PC-3 (cell line): Measurements from ENCODE around the gene KCTD1. TPM values are rescaled to one million over a fixed set of nuclear protein-coding genes. Genes with fewer than 3 reads are reported as not detected.
A peak's percentile ranks its signal among the peaks of the same experiment; 100 is the strongest.

Experiments
- ATAC-seq: fragments of 200-7000 bp; cut with Tn5 transposase; 2 replicates; pipeline ENCODE4 v1.9.1; 2020; ENCODE audit warnings: mild to moderate bottlenecking, moderate library complexity
- BruUV-seq: library from RNA; stranded (reverse); fragments of 400-500 nt; replicated peaks from 2 replicates; lab custom pipeline; 2021; lab: Mats Ljungman, UMichigan
- CTCF ChIA-PET: fragments of 300-600 bp; sonication (Branson Sonifier 250); formaldehyde crosslinking; loops from one replicate; lab custom pipeline; 2022; ENCODE audit warnings: antibody characterized with exemption; lab: Charles Lee
- POLR2A ChIA-PET: fragments of 300-600 bp; sonication (Branson Sonifier 250); formaldehyde crosslinking; loops from one replicate; lab custom pipeline; 2022; ENCODE audit warnings: antibody characterized with exemption; ENCODE audit not compliant: unreplicated experiment; lab: Charles Lee
- DNase-seq: peaks from one replicate; pipeline ENCODE4 v3.0.0-alpha.2; 2015
- H2AFZ ChIP-seq: fragments of 300-600 bp; sonication (generic); 2 replicates; pipeline ENCODE4 v1.6.0; 2016; ENCODE audit warnings: antibody characterized with exemption, low read length
- H3F3A ChIP-seq: fragments of 300-600 bp; sonication (generic); one replicate; pipeline ENCODE4 v1.6.0; 2017; ENCODE audit warnings: antibody characterized with exemption, low read length, control low read depth, mild to moderate bottlenecking; ENCODE audit not compliant: unreplicated experiment
- H3K27ac ChIP-seq: fragments of 300-600 bp; sonication (generic); 2 replicates; pipeline ENCODE4 v1.5.1; 2016; ENCODE audit warnings: mild to moderate bottlenecking, low read length
- H3K27me3 ChIP-seq: fragments of 300-600 bp; sonication (generic); 2 replicates; pipeline ENCODE4 v1.6.1; 2016; ENCODE audit warnings: low read length, mixed read lengths
- H3K36me3 ChIP-seq: fragments of 300-600 bp; sonication (generic); 2 replicates; pipeline ENCODE4 v1.6.1; 2016; ENCODE audit warnings: low read depth, mixed run types, low read length, mixed read lengths
- H3K4me1 ChIP-seq: fragments of 300-600 bp; sonication (generic); 2 replicates; pipeline ENCODE4 v1.5.1; 2016; ENCODE audit warnings: low read length; ENCODE audit not compliant: insufficient read depth
- H3K4me2 ChIP-seq: fragments of 300-600 bp; sonication (generic); 2 replicates; pipeline ENCODE4 v1.6.0; 2016; ENCODE audit warnings: low read length
- H3K4me3 ChIP-seq: fragments of 300-600 bp; sonication (generic); 2 replicates; pipeline ENCODE4 v1.5.1; 2016; ENCODE audit warnings: mild to moderate bottlenecking, low read length, mixed read lengths
- H3K79me2 ChIP-seq: fragments of 300-600 bp; sonication (generic); 2 replicates; pipeline ENCODE4 v1.6.1; 2017; ENCODE audit warnings: low read length, mixed read lengths
- H3K9ac ChIP-seq: fragments of 300-600 bp; sonication (generic); 2 replicates; pipeline ENCODE4 v1.6.0; 2016; ENCODE audit warnings: mild to moderate bottlenecking, low read length
- H3K9me2 ChIP-seq: fragments of 300-600 bp; sonication (generic); replicated peaks from 2 replicates; pipeline ENCODE4 v1.6.1; 2016; ENCODE audit warnings: mixed run types, low read length, mixed read lengths
- H3K9me3 ChIP-seq: fragments of 300-600 bp; sonication (generic); 2 replicates; pipeline ENCODE4 v1.6.1; 2016; ENCODE audit warnings: low read length, mixed read lengths
- H4K20me1 ChIP-seq: fragments of 300-600 bp; sonication (generic); 2 replicates; pipeline ENCODE4 v1.6.1; 2016; ENCODE audit warnings: low read length, mixed read lengths
- EZH2 ChIP-seq: fragments of 300-600 bp; sonication (generic); IDR thresholded peaks from one replicate; pipeline ENCODE4 v1.6.1; 2017; ENCODE audit warnings: antibody characterized with exemption, mild to moderate bottlenecking, low read length; ENCODE audit not compliant: unreplicated experiment
- EZH2phosphoT487 ChIP-seq: fragments of 300-600 bp; sonication (generic); IDR thresholded peaks from 2 replicates; pipeline ENCODE4 v1.6.1; 2018; ENCODE audit warnings: mild to moderate bottlenecking, antibody characterized with exemption, low read length, borderline replicate concordance
- intact Hi-C: fragments of 100-400 bp; cut with micrococcal nuclease; formaldehyde crosslinking; loops from 2 replicates; pipeline ENCODE4 v1.9.0; 2023
- total RNA-seq: library from RNA; depleted of rRNA; stranded (reverse); fragments of >200 nt; gene quantifications from 2 replicates; pipeline ENCODE4 v1.2.3, GENCODE V29; 2014
- TF ChIP-seq, protein P1 (sequence below): fragments of 300-600 bp; sonication (generic); conservative IDR thresholded peaks from 2 replicates; pipeline ENCODE4 v1.5.1; 2017; ENCODE audit warnings: antibody characterized with exemption, low read depth, mild to moderate bottlenecking, low read length

The KCTD1 gene
- total RNA-seq, 1 experiment from 2014 or later: 15.8 TPM

DNA sequence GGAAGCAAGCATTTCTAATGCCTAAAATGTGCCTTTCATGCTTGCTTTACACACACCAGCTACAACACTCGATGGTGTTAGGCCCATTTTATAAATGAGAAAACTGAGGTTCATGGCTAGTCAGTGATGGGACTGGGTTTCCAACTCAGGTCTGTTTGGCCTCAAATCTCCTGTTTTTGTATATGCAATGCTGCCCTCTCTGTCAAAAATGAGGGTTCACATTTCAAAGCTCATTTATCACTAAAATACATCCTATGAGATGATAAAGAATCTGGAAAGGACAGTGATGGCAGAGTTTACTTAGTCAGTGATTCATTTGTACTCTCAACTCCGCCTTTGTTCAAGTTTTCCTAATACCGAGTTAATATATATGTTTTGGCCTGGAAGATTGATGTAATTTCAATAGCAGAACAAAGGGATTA lies 92.3 kb downstream of the KCTD1 start:
- Histone ChIP-seq H3K4me3 (no peak overlapping the region), H3K4me1 (peaks cover 15% of the 10 kb centered on the region), H3K9ac (no peak overlapping the region), H4K20me1 (no peaks in the 10 kb centered on the region), H3K4me2 (peak overlapping the region; percentile 35), H3K9me2 (no peaks in the 10 kb centered on the region), H3K9me3 (no peaks in the 10 kb centered on the region), H2AFZ (no peak overlapping the region), H3K36me3 (peaks cover 18% of the 10 kb centered on the region), H3K27ac (0 out of 2 replicates have a peak overlapping the region, but pooled peaks have one; percentile 9), H3K27me3 (no peaks in the 10 kb centered on the region), H3K79me2 (no peaks in the 10 kb centered on the region), H3F3A (no peaks in the 10 kb centered on the region)
- intact Hi-C loops: loop anchor here (1.0 to 10.0 kb wide), 3 partner anchors 73 to 151 kb away; no protein-coding TSS in a partner anchor
- no peak for TF ChIP-seq EZH2phosphoT487
- TF ChIP-seq, protein P1, sequence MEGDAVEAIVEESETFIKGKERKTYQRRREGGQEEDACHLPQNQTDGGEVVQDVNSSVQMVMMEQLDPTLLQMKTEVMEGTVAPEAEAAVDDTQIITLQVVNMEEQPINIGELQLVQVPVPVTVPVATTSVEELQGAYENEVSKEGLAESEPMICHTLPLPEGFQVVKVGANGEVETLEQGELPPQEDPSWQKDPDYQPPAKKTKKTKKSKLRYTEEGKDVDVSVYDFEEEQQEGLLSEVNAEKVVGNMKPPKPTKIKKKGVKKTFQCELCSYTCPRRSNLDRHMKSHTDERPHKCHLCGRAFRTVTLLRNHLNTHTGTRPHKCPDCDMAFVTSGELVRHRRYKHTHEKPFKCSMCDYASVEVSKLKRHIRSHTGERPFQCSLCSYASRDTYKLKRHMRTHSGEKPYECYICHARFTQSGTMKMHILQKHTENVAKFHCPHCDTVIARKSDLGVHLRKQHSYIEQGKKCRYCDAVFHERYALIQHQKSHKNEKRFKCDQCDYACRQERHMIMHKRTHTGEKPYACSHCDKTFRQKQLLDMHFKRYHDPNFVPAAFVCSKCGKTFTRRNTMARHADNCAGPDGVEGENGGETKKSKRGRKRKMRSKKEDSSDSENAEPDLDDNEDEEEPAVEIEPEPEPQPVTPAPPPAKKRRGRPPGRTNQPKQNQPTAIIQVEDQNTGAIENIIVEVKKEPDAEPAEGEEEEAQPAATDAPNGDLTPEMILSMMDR: peak; percentile 53
- BruUV-seq: no TSS peak
- ChIA-PET CTCF (interaction anchor here (0.5 to 1.0 kb wide), 3 partner anchors 14 to 165 kb away, joined by 4 to 7 read pairs (median 6); no protein-coding TSS in a partner anchor), POLR2A (no interaction called here)
- peak; percentile 56 for DNase-seq
- ATAC-seq: peak; percentile 81

DNA sequence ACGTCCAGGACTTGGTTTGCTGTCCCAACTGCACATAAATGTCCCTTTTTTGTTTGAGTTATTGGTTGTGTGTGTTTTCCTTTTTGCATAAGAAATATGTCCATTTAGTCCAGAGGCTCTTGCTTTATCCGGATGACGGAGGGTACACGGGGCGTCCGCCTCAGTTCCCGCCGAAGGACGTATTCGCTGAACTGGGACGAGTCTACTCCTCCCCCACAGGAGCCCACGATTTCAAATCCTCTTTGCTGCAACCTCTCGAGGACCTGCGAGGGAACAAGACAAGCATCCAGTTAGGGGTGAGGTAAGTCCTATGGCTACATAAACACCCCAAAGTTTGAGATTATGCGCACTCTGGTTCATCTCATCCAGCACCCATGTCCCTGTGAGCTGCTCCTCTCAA lies 92.7 kb downstream of the KCTD1 start:
- H3K27ac ChIP-seq: no peak overlapping the region
- H3K4me1 ChIP-seq: peaks cover 15% of the 10 kb centered on the region

DNA sequence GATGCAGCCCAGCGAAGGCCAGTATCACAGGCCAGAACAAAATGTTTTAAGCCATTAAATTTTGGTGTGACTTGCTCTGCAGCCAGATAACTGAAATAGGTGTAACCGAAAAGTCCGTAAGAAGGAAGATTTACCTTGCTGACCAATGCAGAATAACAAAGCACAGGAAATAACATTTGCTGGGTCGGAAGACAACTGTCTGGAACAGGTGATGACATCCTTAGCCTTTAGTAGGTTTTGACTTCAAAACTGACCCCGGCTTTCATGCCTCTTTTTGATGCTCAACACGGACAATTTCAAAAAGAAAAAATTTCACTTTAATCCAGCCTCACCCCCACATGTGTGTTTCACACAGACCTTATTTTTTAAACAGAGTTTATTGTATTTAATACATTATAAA lies 93.7 kb downstream of the KCTD1 start:
- CTCF ChIA-PET: no interaction called here
- no TSS peak for BruUV-seq

More for the DNA sequence above, 92.7 kb downstream of the KCTD1 start:
- H3K9ac ChIP-seq: no peak overlapping the region
- TF ChIP-seq EZH2: no peak
- ChIA-PET CTCF (interaction anchor here (1.0 kb wide), 2 partner anchors 72 to 165 kb away, joined by 6 to 7 read pairs; no protein-coding TSS in a partner anchor), POLR2A (no interaction called here)
- no peaks in the 10 kb centered on the region for H4K20me1 ChIP-seq
- H2AFZ ChIP-seq: no peak overlapping the region
- no peaks in the 10 kb centered on the region for H3K9me2 ChIP-seq
- H3F3A ChIP-seq: no peaks in the 10 kb centered on the region
- H3K4me2 ChIP-seq: no peak overlapping the region
- peaks cover 18% of the 10 kb centered on the region for H3K36me3 ChIP-seq
- no peak for DNase-seq
- H3K79me2 ChIP-seq: no peaks in the 10 kb centered on the region
- H3K9me3 ChIP-seq: no peaks in the 10 kb centered on the region
- BruUV-seq: no TSS peak
- no peak for ATAC-seq
- no peaks in the 10 kb centered on the region for H3K27me3 ChIP-seq
- H3K4me3 ChIP-seq: no peak overlapping the region
- intact Hi-C loops: loop anchor here (1.0 to 10.0 kb wide), 3 partner anchors 72 to 151 kb away; no protein-coding TSS in a partner anchor

More for the DNA sequence above, 93.7 kb downstream of the KCTD1 start:
- no peak for ATAC-seq
- intact Hi-C loops: loop anchor here (10.0 kb wide), 1 partner anchor 150 kb away; no protein-coding TSS in a partner anchor
- H3K27me3 ChIP-seq: no peaks in the 10 kb centered on the region
- H3K4me2 ChIP-seq: no peak overlapping the region
- peaks cover 18% of the 10 kb centered on the region for H3K36me3 ChIP-seq
- no peaks in the 10 kb centered on the region for H3K79me2 ChIP-seq
- no peak overlapping the region for H2AFZ ChIP-seq
- no peak overlapping the region for H3K4me3 ChIP-seq
- H3K9me2 ChIP-seq: no peaks in the 10 kb centered on the region
- peaks cover 15% of the 10 kb centered on the region for H3K4me1 ChIP-seq
- H3F3A ChIP-seq: no peaks in the 10 kb centered on the region
- no peak for DNase-seq
- POLR2A ChIA-PET: no interaction called here
- no peak for TF ChIP-seq EZH2phosphoT487
- no peak for TF ChIP-seq EZH2
- TF ChIP-seq, protein P1: no peak
- H4K20me1 ChIP-seq: no peaks in the 10 kb centered on the region
- no peak overlapping the region for H3K9ac ChIP-seq
- no peak overlapping the region for H3K27ac ChIP-seq
- H3K9me3 ChIP-seq: no peaks in the 10 kb centered on the region
